T-helper 2 cell treated with Interferon-gamma antibody and Interleukin-4, amounts not matched to agents 100 ng/mL and 5 ng/mL, for 36 hours (primary cell): Measurements from ENCODE around the gene MOCS3. TPM values are rescaled to one million over a fixed set of nuclear protein-coding genes. Genes with fewer than 3 reads are reported as not detected.

Experiments used
- intact Hi-C: fragments of 100-400 bp; cut with micrococcal nuclease; formaldehyde crosslinking; loops from one replicate; pipeline ENCODE4 v1.15.1; 2023
- total RNA-seq: library from RNA; stranded (reverse); gene quantifications from 2 replicates; pipeline ENCODE4 v1.2.3, GENCODE V29; 2022

The MOCS3 gene
- total RNA-seq, 1 donor from 2014 or later = 4.6 TPM

GRCh38 chr20:51009303-51010042 is 50.9 kb downstream of the MOCS3 start:
- intact Hi-C loops = no loop called here

GRCh38 chr20:51010043-51010365 is 51.4 kb downstream of the MOCS3 start:
- intact Hi-C loops = no loop called here

- intact Hi-C loops = no loop called here
These were observed 52.3 kb downstream of the MOCS3 start for GRCh38 chr20:51010932-51011331.

DNA sequence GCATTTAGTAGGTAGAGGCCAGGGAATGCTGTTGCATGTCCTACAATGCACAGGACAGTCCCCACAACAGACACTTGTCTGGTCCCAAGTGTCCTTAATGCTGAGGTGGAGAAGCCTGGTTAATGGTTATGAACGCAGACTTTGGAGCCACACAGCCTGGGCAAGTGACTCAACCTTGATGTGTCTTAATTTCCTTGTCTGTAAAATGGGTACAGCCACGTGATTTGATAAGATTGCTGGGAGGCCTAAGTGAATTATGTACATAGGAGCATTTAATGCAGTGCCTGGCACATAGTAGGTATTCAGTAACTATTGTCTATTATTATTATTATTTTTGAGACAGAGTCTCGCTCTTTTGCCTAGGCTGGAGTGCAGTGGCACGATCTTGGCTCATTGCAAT is 52.9 kb downstream of the MOCS3 start:
- intact Hi-C loops = no loop called here

- intact Hi-C loops = no loop called here
These were observed 53.7 kb downstream of the MOCS3 start for GRCh38 chr20:51012357-51012756.

Other genes starting within 250 kb of the MOCS3 start
- gene PARD6B, start 227.2 kb upstream of the MOCS3 start, total RNA-seq = 4.1 and 4.5 TPM in 2 replicates
- gene BCAS4, start 163.8 kb upstream of the MOCS3 start, total RNA-seq = 5.5 and 7.1 TPM in 2 replicates
- 69.2 and 70.6 TPM in 2 replicates for gene ADNP, start 27.4 kb upstream of the MOCS3 start, total RNA-seq
- 40.9 and 44.6 TPM in 2 replicates for gene DPM1, start 286 bp upstream of the MOCS3 start, total RNA-seq
- gene KCNG1, start 64.3 kb downstream of the MOCS3 start, total RNA-seq = 0.07 TPM in 1 of 2 replicates, not detected in the other